Upper lobe of left lung (tissue), 4 donors: Measurements from ENCODE around the gene FAM236A.
"Not testable (repeated sequence)": the region's sequence is repeated elsewhere in the genome, so short reads cannot be mapped to it uniquely, and the experiment has no call there.

ENCODE experiments used
- CTCF ChIP-seq, 6 experiments: fragments of 450-650 bp in 4 of 6; fragments of 200-600 bp in 2 of 6; sonication (generic) in 2 of 6; IDR thresholded peaks; one replicate each; pipeline ENCODE4 v1.5.1; 2016 to 2019; ENCODE audit warnings: antibody characterized with exemption in 6 of 6
- EP300 ChIP-seq, 4 donors: sonication (generic); formaldehyde crosslinking; IDR thresholded peaks; one replicate each; pipeline ENCODE4 v1.5.1; 2017; ENCODE audit warnings: antibody characterized with exemption in 4 of 4, control low read depth in 2 of 4
- POLR2A ChIP-seq, 4 donors: fragments of 450-650 bp; IDR thresholded peaks; one replicate each; pipeline ENCODE4 v1.5.1; 2016 to 2017; ENCODE audit warnings: antibody characterized with exemption in 4 of 4, mild to moderate bottlenecking in 2 of 4
- POLR2AphosphoS5 ChIP-seq, 2 donors: sonication (generic); formaldehyde crosslinking; IDR thresholded peaks; one replicate each; pipeline ENCODE4 v1.5.1; 2017; ENCODE audit warnings: antibody characterized with exemption in 2 of 2

DNA sequence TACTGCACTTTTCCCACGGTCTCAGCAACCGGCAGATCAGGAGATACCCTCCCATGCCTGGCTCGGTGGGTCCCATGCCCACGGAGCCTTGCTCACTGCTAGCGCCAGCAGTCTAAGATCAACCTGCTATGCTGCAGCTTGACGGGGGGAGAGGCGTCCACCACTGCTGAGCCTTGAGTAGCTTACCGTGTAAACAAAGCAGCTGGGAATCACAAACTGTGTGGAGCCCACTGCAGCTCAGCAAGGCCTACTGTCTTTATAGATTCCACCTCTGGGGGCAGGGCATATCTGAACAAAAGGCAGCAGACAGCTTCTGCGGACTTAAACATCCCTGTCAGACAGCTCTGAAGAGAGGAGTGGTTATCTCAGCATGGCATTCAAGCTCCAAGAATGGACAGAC is 22.0 kb downstream of the FAM236A start:
- TF ChIP-seq CTCF, POLR2AphosphoS5, POLR2A, EP300 (IDR thresholded peaks at IDR 0.05): not testable (repeated sequence)
